ENCODE results near the gene OR10Z1. TPM values are rescaled to one million over a fixed set of nuclear protein-coding genes. Genes with fewer than 3 reads are reported as not detected.

OR10Z1 gene
- total RNA-seq, 1 donor from 2014 or later = not detected

GRCh38 chr1:158644449-158644848, 39.4 kb downstream of the OR10Z1 start:
- H3K9me3 ChIP-seq = no peaks in the 10 kb centered on the region
- no peak overlapping the region for H3K27ac ChIP-seq
- H3K4me1 ChIP-seq = no peaks in the 10 kb centered on the region
- TF ChIP-seq CTCF (IDR thresholded peaks at IDR 0.05) = no peak
- no peak for DNase-seq (ENCODE audit: low spot score in 2 of 2)
- no peaks in the 10 kb centered on the region for H3K36me3 ChIP-seq
- intact Hi-C loops (cut with DNase I) = no loop called here
- H3K4me3 ChIP-seq = no peak overlapping the region
- no peaks in the 10 kb centered on the region for H3K27me3 ChIP-seq

GRCh38 chr1:158646465-158646864, 41.4 kb downstream of the OR10Z1 start:
- no peak overlapping the region for H3K4me3 ChIP-seq
- TF ChIP-seq CTCF (IDR thresholded peaks at IDR 0.05) = no peak
- intact Hi-C loops (cut with DNase I) = no loop called here
- H3K36me3 ChIP-seq = no peaks in the 10 kb centered on the region
- no peaks in the 10 kb centered on the region for H3K4me1 ChIP-seq
- no peaks in the 10 kb centered on the region for H3K27me3 ChIP-seq
- no peak for DNase-seq (ENCODE audit: low spot score in 2 of 2)
- no peak overlapping the region for H3K27ac ChIP-seq
- H3K9me3 ChIP-seq = no peaks in the 10 kb centered on the region

GRCh38 chr1:158649052-158649451, 44.0 kb downstream of the OR10Z1 start:
- no peak for DNase-seq (ENCODE audit: low spot score in 2 of 2)
- H3K9me3 ChIP-seq = no peaks in the 10 kb centered on the region
- no peak for TF ChIP-seq CTCF (IDR thresholded peaks at IDR 0.05)
- H3K4me1 ChIP-seq = no peaks in the 10 kb centered on the region
- no peak overlapping the region for H3K27ac ChIP-seq
- H3K27me3 ChIP-seq = no peaks in the 10 kb centered on the region
- no peak overlapping the region for H3K4me3 ChIP-seq
- intact Hi-C loops (cut with DNase I) = no loop called here
- H3K36me3 ChIP-seq = no peaks in the 10 kb centered on the region

- Histone ChIP-seq H3K4me1 (no peaks in the 10 kb centered on the region), H3K27me3 (no peaks in the 10 kb centered on the region), H3K27ac (no peak overlapping the region), H3K9me3 (no peaks in the 10 kb centered on the region), H3K4me3 (no peak overlapping the region), H3K36me3 (no peaks in the 10 kb centered on the region)
- intact Hi-C loops (cut with DNase I) = no loop called here
- TF ChIP-seq CTCF (IDR thresholded peaks at IDR 0.05) = no peak
- no peak for DNase-seq (ENCODE audit: low spot score in 2 of 2)
Observed at GRCh38 chr1:158652721-158653334, 47.8 kb downstream of the OR10Z1 start.

- Histone ChIP-seq H3K4me3 (no peak overlapping the region), H3K4me1 (no peaks in the 10 kb centered on the region), H3K27me3 (no peaks in the 10 kb centered on the region), H3K9me3 (no peaks in the 10 kb centered on the region), H3K36me3 (no peaks in the 10 kb centered on the region), H3K27ac (no peak overlapping the region)
- no peak for DNase-seq (ENCODE audit: low spot score in 2 of 2)
- no peak for TF ChIP-seq CTCF (IDR thresholded peaks at IDR 0.05)
- intact Hi-C loops (cut with DNase I) = no loop called here
Observed at GRCh38 chr1:158654086-158654485, 49.0 kb downstream of the OR10Z1 start.

- TF ChIP-seq CTCF (IDR thresholded peaks at IDR 0.05) = no peak
- H3K9me3 ChIP-seq = no peaks in the 10 kb centered on the region
- no peak overlapping the region for H3K27ac ChIP-seq
- H3K4me3 ChIP-seq = no peak overlapping the region
- no peaks in the 10 kb centered on the region for H3K4me1 ChIP-seq
- no peaks in the 10 kb centered on the region for H3K27me3 ChIP-seq
- no peaks in the 10 kb centered on the region for H3K36me3 ChIP-seq
- no peak for DNase-seq (ENCODE audit: low spot score in 2 of 2)
- intact Hi-C loops (cut with DNase I) = no loop called here
Observed at GRCh38 chr1:158654571-158654970, 49.5 kb downstream of the OR10Z1 start.

All from ascending aorta (tissue), 2 donors.